ENCODE measurements around the gene VPS54.

GRCh38 chr2:63981702-63982103 lies 37.5 kb downstream of the VPS54 start:
- TF ChIP-seq, protein P1, sequence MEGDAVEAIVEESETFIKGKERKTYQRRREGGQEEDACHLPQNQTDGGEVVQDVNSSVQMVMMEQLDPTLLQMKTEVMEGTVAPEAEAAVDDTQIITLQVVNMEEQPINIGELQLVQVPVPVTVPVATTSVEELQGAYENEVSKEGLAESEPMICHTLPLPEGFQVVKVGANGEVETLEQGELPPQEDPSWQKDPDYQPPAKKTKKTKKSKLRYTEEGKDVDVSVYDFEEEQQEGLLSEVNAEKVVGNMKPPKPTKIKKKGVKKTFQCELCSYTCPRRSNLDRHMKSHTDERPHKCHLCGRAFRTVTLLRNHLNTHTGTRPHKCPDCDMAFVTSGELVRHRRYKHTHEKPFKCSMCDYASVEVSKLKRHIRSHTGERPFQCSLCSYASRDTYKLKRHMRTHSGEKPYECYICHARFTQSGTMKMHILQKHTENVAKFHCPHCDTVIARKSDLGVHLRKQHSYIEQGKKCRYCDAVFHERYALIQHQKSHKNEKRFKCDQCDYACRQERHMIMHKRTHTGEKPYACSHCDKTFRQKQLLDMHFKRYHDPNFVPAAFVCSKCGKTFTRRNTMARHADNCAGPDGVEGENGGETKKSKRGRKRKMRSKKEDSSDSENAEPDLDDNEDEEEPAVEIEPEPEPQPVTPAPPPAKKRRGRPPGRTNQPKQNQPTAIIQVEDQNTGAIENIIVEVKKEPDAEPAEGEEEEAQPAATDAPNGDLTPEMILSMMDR (IDR thresholded peaks at IDR 0.05; ENCODE audit: insufficient read depth, low read depth, low read length), result no peak
- TF ChIP-seq EZH2 (IDR thresholded peaks at IDR 0.05; ENCODE audit: insufficient read depth, low read length), result no peak

Data from astrocyte (in vitro differentiated cells and primary cell).